Erythroblast (primary cell): ENCODE measurements around the gene EPOP.

Experiments used
- GATA1 ChIP-seq: IDR thresholded peaks from 2 replicates; pipeline ENCODE4 v1.6.1; 2011; ENCODE audit warnings: low read depth, mild to moderate bottlenecking, control low read depth, low read length, moderate library complexity
- POLR2A ChIP-seq: IDR thresholded peaks from 2 replicates; pipeline ENCODE4 v1.6.1; 2011; ENCODE audit warnings: mild to moderate bottlenecking, low read length

GRCh38 chr17:38632334-38632733, 42.4 kb downstream of the EPOP start:
- no peak for TF ChIP-seq POLR2A
- TF ChIP-seq GATA1, result no peak
